ENCODE data around the gene C2CD2.

C2CD2 gene

DNA sequence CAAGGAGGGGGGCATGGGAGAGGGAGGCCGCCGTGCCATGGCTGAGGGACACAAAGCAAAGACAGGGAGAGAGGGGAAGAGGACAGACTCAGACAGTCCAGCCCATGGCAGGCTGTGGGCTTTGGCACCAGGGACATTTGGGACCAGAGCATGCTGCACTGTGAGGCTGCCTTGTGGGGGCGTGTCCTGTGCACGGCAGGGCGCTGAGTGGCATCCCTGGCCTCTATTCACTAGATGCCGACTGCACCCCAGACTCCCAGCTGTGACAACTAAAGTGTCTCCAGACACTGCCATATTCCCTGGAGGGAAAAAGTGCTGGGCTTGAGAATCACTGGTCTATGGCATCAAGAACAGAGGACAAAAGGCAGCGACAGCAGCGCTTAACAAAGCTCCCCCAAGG lies 56.1 kb downstream of the C2CD2 start:
- TF ChIP-seq TOX (CRISPR knock-in tag; IDR thresholded peaks at IDR 0.05; ENCODE audit: borderline replicate concordance) (no peak), ESRRG (CRISPR knock-in tag; IDR thresholded peaks at IDR 0.05) (no peak), GLIS3 (CRISPR knock-in tag; IDR thresholded peaks at IDR 0.05) (no peak), ZNF565 (CRISPR knock-in tag; conservative IDR thresholded peaks at IDR 0.05; ENCODE audit: low read depth) (no peak), ZFP3 (CRISPR knock-in tag; IDR thresholded peaks at IDR 0.05) (no peak), ARNTL (CRISPR knock-in tag; IDR thresholded peaks at IDR 0.05; ENCODE audit: borderline replicate concordance, low read depth) (no peak)
- TF ChIP-seq, protein P1, sequence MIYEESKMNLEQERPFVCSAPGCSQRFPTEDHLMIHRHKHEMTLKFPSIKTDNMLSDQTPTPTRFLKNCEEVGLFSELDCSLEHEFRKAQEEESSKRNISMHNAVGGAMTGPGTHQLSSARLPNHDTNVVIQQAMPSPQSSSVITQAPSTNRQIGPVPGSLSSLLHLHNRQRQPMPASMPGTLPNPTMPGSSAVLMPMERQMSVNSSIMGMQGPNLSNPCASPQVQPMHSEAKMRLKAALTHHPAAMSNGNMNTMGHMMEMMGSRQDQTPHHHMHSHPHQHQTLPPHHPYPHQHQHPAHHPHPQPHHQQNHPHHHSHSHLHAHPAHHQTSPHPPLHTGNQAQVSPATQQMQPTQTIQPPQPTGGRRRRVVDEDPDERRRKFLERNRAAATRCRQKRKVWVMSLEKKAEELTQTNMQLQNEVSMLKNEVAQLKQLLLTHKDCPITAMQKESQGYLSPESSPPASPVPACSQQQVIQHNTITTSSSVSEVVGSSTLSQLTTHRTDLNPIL (CRISPR knock-in tag; IDR thresholded peaks at IDR 0.05; ENCODE audit: low read depth): no peak
- TF ChIP-seq, protein P2, sequence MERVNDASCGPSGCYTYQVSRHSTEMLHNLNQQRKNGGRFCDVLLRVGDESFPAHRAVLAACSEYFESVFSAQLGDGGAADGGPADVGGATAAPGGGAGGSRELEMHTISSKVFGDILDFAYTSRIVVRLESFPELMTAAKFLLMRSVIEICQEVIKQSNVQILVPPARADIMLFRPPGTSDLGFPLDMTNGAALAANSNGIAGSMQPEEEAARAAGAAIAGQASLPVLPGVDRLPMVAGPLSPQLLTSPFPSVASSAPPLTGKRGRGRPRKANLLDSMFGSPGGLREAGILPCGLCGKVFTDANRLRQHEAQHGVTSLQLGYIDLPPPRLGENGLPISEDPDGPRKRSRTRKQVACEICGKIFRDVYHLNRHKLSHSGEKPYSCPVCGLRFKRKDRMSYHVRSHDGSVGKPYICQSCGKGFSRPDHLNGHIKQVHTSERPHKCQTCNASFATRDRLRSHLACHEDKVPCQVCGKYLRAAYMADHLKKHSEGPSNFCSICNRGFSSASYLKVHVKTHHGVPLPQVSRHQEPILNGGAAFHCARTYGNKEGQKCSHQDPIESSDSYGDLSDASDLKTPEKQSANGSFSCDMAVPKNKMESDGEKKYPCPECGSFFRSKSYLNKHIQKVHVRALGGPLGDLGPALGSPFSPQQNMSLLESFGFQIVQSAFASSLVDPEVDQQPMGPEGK (CRISPR knock-in tag; IDR thresholded peaks at IDR 0.05; ENCODE audit: borderline replicate concordance): no peak
- no peak for ATAC-seq

DNA sequence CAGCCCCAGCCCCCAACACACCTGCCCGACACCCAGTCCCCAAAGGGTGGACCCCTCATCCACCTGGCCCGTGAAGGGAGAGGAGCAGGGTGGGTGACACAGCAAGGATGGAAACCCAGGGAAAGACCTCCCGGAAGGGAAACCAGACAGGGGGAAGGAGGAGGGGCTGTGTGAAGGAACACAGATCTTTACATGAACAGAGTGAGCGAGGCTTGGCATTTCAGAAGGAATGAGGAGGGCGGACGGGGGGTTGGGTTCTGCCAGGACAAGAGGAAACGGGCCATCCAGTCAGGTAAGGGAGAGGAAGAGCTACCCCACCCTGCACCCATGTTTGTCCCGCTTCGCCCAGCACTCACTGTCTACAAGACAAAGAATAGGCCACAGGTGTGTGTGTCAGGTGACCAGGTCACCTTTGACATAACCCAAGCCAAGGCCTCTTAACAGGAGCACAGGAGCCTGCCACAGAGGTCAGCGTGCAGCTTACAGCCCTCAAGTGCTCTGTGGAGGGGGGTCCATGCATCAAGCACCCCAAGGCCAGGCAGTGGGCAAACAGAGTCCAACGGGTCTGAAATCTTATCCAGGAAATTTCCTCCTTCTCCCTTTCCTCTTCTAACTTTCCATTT lies 56.7 kb downstream of the C2CD2 start:
- TF ChIP-seq ZNF8 (CRISPR knock-in tag; IDR thresholded peaks at IDR 0.05) (no peak), SNAI2 (CRISPR knock-in tag; IDR thresholded peaks at IDR 0.05) (no peak), ZNF70 (CRISPR knock-in tag; IDR thresholded peaks at IDR 0.05) (no peak), OSR1 (CRISPR knock-in tag; IDR thresholded peaks at IDR 0.05) (no peak), ZNF565 (CRISPR knock-in tag; conservative IDR thresholded peaks at IDR 0.05; ENCODE audit: low read depth) (no peak), GLIS3 (CRISPR knock-in tag; IDR thresholded peaks at IDR 0.05) (no peak), ZC3H10 (CRISPR knock-in tag; IDR thresholded peaks at IDR 0.05) (no peak), ZFP30 (CRISPR knock-in tag; IDR thresholded peaks at IDR 0.05) (no peak), TOX (CRISPR knock-in tag; IDR thresholded peaks at IDR 0.05; ENCODE audit: borderline replicate concordance) (no peak), ESRRG (CRISPR knock-in tag; IDR thresholded peaks at IDR 0.05) (no peak), ZFP3 (CRISPR knock-in tag; IDR thresholded peaks at IDR 0.05) (no peak)
- TF ChIP-seq, protein P3, sequence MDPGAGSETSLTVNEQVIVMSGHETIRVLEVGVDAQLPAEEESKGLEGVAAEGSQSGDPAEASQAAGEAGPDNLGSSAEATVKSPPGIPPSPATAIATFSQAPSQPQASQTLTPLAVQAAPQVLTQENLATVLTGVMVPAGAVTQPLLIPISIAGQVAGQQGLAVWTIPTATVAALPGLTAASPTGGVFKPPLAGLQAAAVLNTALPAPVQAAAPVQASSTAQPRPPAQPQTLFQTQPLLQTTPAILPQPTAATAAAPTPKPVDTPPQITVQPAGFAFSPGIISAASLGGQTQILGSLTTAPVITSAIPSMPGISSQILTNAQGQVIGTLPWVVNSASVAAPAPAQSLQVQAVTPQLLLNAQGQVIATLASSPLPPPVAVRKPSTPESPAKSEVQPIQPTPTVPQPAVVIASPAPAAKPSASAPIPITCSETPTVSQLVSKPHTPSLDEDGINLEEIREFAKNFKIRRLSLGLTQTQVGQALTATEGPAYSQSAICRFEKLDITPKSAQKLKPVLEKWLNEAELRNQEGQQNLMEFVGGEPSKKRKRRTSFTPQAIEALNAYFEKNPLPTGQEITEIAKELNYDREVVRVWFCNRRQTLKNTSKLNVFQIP (CRISPR knock-in tag; IDR thresholded peaks at IDR 0.05; ENCODE audit: borderline replicate concordance, low read depth): no peak
- TF ChIP-seq, protein P1 (CRISPR knock-in tag; IDR thresholded peaks at IDR 0.05; ENCODE audit: low read depth): no peak
- TF ChIP-seq, protein P4, sequence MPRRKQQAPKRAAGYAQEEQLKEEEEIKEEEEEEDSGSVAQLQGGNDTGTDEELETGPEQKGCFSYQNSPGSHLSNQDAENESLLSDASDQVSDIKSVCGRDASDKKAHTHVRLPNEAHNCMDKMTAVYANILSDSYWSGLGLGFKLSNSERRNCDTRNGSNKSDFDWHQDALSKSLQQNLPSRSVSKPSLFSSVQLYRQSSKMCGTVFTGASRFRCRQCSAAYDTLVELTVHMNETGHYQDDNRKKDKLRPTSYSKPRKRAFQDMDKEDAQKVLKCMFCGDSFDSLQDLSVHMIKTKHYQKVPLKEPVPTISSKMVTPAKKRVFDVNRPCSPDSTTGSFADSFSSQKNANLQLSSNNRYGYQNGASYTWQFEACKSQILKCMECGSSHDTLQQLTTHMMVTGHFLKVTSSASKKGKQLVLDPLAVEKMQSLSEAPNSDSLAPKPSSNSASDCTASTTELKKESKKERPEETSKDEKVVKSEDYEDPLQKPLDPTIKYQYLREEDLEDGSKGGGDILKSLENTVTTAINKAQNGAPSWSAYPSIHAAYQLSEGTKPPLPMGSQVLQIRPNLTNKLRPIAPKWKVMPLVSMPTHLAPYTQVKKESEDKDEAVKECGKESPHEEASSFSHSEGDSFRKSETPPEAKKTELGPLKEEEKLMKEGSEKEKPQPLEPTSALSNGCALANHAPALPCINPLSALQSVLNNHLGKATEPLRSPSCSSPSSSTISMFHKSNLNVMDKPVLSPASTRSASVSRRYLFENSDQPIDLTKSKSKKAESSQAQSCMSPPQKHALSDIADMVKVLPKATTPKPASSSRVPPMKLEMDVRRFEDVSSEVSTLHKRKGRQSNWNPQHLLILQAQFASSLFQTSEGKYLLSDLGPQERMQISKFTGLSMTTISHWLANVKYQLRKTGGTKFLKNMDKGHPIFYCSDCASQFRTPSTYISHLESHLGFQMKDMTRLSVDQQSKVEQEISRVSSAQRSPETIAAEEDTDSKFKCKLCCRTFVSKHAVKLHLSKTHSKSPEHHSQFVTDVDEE (CRISPR knock-in tag; IDR thresholded peaks at IDR 0.05): no peak
- TF ChIP-seq, protein P2 (CRISPR knock-in tag; IDR thresholded peaks at IDR 0.05; ENCODE audit: borderline replicate concordance): no peak
- TF ChIP-seq, protein P5, sequence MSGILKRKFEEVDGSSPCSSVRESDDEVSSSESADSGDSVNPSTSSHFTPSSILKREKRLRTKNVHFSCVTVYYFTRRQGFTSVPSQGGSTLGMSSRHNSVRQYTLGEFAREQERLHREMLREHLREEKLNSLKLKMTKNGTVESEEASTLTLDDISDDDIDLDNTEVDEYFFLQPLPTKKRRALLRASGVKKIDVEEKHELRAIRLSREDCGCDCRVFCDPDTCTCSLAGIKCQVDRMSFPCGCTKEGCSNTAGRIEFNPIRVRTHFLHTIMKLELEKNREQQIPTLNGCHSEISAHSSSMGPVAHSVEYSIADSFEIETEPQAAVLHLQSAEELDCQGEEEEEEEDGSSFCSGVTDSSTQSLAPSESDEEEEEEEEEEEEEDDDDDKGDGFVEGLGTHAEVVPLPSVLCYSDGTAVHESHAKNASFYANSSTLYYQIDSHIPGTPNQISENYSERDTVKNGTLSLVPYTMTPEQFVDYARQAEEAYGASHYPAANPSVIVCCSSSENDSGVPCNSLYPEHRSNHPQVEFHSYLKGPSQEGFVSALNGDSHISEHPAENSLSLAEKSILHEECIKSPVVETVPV (CRISPR knock-in tag; IDR thresholded peaks at IDR 0.05): no peak
- ATAC-seq: no peak

All from SK-N-SH treated with all-trans-retinoic acid at 6 μM for 48 hours (cell line).